Natural killer cell treated with Interleukin-12 subunit alpha and Interleukin-12 subunit beta and Interleukin-15 and Interleukin-18, amount 100 ng/mL, for 72 hours (primary cell): ENCODE data around the gene CNPY1. TPM values are rescaled to one million over a fixed set of nuclear protein-coding genes. Genes with fewer than 3 reads are reported as not detected.

Source experiments
- total RNA-seq, 2 donors: library from RNA; stranded (reverse); gene quantifications; one replicate each; pipeline ENCODE4 v1.2.3, GENCODE V29; 2022

CNPY1 gene
- total RNA-seq, 2 donors from 2014 or later: not detected

Other genes with a start within 250 kb of the CNPY1 start
- gene INSIG1, start 248.7 kb downstream of the CNPY1 start, total RNA-seq: 100 to 1,000 TPM in 1 of 2 donors, 10 to 100 TPM in 1; 88.1 to 120 TPM
- gene EN2, start 88.4 kb downstream of the CNPY1 start, total RNA-seq: under 1 TPM in 1 of 2 donors, not detected in 1; 0.07 TPM
- gene RBM33, start 98.1 kb upstream of the CNPY1 start, total RNA-seq: 100 to 1,000 TPM in 1 of 2 donors, 10 to 100 TPM in 1; 82.3 to 128 TPM